ENCODE measurements around the gene EFNA5.
"Not testable (repeated sequence)": the region's sequence is repeated elsewhere in the genome, so short reads cannot be mapped to it uniquely, and the experiment has no call there.

The EFNA5 gene

GRCh38 chr5:107377277-107377609 lies 293.5 kb downstream of the EFNA5 start:
- DNase-seq (ENCODE audit: extremely low read depth in 1 of 2, low read depth in 1 of 2) = no peak

GRCh38 chr5:107376546-107377276 lies 294.0 kb downstream of the EFNA5 start:
- DNase-seq (ENCODE audit: extremely low read depth in 1 of 2, low read depth in 1 of 2) = no peak

GRCh38 chr5:107373549-107374263 lies 297.0 kb downstream of the EFNA5 start:
- no peak for DNase-seq (ENCODE audit: extremely low read depth in 1 of 2, low read depth in 1 of 2)

GRCh38 chr5:107372723-107373450 lies 297.9 kb downstream of the EFNA5 start:
- no peak for DNase-seq (ENCODE audit: extremely low read depth in 1 of 2, low read depth in 1 of 2)

GRCh38 chr5:107370396-107370968 lies 300.3 kb downstream of the EFNA5 start:
- DNase-seq (ENCODE audit: extremely low read depth in 1 of 2, low read depth in 1 of 2) = no peak

- DNase-seq (ENCODE audit: extremely low read depth in 1 of 2, low read depth in 1 of 2) = no peak
These were observed 301.1 kb downstream of the EFNA5 start for GRCh38 chr5:107369622-107370021.

GRCh38 chr5:107368615-107369014 lies 302.1 kb downstream of the EFNA5 start:
- no peak for DNase-seq (ENCODE audit: extremely low read depth in 1 of 2, low read depth in 1 of 2)

GRCh38 chr5:107367939-107368338 lies 302.8 kb downstream of the EFNA5 start:
- DNase-seq (ENCODE audit: extremely low read depth in 1 of 2, low read depth in 1 of 2) = no peak

- no peak for DNase-seq (ENCODE audit: extremely low read depth in 1 of 2, low read depth in 1 of 2)
These were observed 303.3 kb downstream of the EFNA5 start for GRCh38 chr5:107367480-107367879.

- no peak for DNase-seq (ENCODE audit: extremely low read depth in 1 of 2, low read depth in 1 of 2)
These were observed 305.2 kb downstream of the EFNA5 start for GRCh38 chr5:107365320-107366109.

- DNase-seq (ENCODE audit: extremely low read depth in 1 of 2, low read depth in 1 of 2) = no peak
These were observed 306.1 kb downstream of the EFNA5 start for GRCh38 chr5:107364443-107365319.

GRCh38 chr5:107363768-107364167 lies 307.0 kb downstream of the EFNA5 start:
- no peak for DNase-seq (ENCODE audit: extremely low read depth in 1 of 2, low read depth in 1 of 2)

- DNase-seq (ENCODE audit: extremely low read depth in 1 of 2, low read depth in 1 of 2) = no peak
These were observed 308.8 kb downstream of the EFNA5 start for GRCh38 chr5:107361945-107362344.

- no peak for DNase-seq (ENCODE audit: extremely low read depth in 1 of 2, low read depth in 1 of 2)
These were observed 310.9 kb downstream of the EFNA5 start for GRCh38 chr5:107359916-107360234.

- no peak for DNase-seq (ENCODE audit: extremely low read depth in 1 of 2, low read depth in 1 of 2)
These were observed 311.5 kb downstream of the EFNA5 start for GRCh38 chr5:107359033-107359915.

GRCh38 chr5:107356891-107357290 lies 313.8 kb downstream of the EFNA5 start:
- DNase-seq (ENCODE audit: extremely low read depth in 1 of 2, low read depth in 1 of 2) = no peak

GRCh38 chr5:107352576-107352975 lies 318.2 kb downstream of the EFNA5 start:
- DNase-seq (ENCODE audit: extremely low read depth in 1 of 2, low read depth in 1 of 2) = no peak

GRCh38 chr5:107346580-107346979 lies 324.2 kb downstream of the EFNA5 start:
- DNase-seq (ENCODE audit: extremely low read depth in 1 of 2, low read depth in 1 of 2) = not testable (repeated sequence)

GRCh38 chr5:107342371-107342770 lies 328.4 kb downstream of the EFNA5 start:
- DNase-seq (ENCODE audit: extremely low read depth in 1 of 2, low read depth in 1 of 2) = no peak
